T-helper 1 cell treated with Interleukin-12 subunit alpha and Interleukin-12 subunit beta and Interleukin-4 antibody, amounts not matched to agents 30 ng/mL and 1 ng/mL, for 36 hours (primary cell): ENCODE measurements around the gene TBC1D17. TPM values are rescaled to one million over a fixed set of nuclear protein-coding genes. Genes with fewer than 3 reads are reported as not detected.

Experiments
- intact Hi-C: fragments of 100-400 bp; cut with micrococcal nuclease; formaldehyde crosslinking; loops from one replicate; pipeline ENCODE4 v1.15.1; 2024
- total RNA-seq: library from RNA; stranded (reverse); gene quantifications from 2 replicates; pipeline ENCODE4 v1.2.3, GENCODE V29; 2022

Gene TBC1D17
- total RNA-seq, 1 donor from 2014 or later: 41.2 TPM

GRCh38 chr19:49889687-49890348, 12.3 kb downstream of the TBC1D17 start:
- intact Hi-C loops: loop anchor here (1.0 to 2.0 kb wide), 4 partner anchors 13 to 39 kb away; partner anchors contain the start of genes AKT1S1, ATF5, NUP62 and PNKP

DNA sequence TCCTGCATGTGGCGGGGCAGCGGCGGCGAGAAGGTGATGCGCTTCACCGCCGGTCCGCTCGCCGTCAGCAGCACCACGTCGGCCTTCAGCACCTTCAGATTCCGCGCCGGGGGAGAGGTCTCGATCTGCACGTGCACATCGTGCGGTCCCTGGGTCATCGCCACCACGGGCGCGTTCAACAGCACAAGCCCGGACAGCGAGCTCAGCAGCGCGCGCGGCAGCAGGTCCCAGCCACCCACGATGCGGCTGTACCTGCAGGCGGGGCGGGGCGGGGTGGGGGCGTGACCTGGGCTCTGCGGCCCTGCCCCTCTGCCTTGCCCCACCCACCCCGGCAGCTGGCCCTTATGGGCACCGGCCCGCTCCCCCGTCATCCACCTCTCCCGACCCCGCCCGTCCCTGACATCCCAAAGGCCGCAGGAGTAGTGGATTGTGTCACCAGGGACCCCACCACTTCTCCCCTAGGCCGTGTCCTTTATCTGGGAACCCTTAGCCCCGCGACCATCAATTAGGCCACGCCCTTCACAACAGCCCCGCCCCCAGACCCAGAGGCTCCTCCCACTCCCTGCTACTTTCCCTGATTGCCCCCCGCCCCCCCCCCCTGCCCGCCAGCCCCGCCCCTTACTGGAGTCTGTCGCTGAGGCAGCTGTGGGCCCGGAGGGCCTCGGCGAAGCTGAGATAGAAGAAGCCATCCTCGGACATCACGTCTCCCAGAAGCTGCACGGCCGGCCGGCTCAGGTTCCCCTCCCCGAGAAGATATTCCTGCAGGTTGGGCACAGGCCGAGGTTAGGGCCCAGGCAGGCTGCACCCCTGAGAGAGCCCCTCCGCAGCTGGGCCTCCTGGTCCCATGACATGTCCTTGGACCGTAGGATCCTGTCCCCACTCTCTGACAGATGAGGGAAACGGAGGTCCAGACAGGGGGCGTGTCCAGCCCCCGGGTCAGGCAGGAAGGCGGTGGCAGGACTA, 13.1 kb downstream of the TBC1D17 start:
- intact Hi-C loops: loop anchor here (1.0 to 2.0 kb wide), 4 partner anchors 13 to 40 kb away; partner anchors contain the start of genes AKT1S1, ATF5, NUP62 and PNKP

GRCh38 chr19:49891393-49891792, 13.9 kb downstream of the TBC1D17 start:
- intact Hi-C loops: loop anchor here (2.0 kb wide), 1 partner anchor 41 kb away; the partner anchor contains the start of gene PTOV1

- intact Hi-C loops: no loop called here
Observed at GRCh38 chr19:49892716-49893115, 15.2 kb downstream of the TBC1D17 start.

GRCh38 chr19:49894011-49894664, 16.6 kb downstream of the TBC1D17 start:
- intact Hi-C loops: no loop called here

DNA sequence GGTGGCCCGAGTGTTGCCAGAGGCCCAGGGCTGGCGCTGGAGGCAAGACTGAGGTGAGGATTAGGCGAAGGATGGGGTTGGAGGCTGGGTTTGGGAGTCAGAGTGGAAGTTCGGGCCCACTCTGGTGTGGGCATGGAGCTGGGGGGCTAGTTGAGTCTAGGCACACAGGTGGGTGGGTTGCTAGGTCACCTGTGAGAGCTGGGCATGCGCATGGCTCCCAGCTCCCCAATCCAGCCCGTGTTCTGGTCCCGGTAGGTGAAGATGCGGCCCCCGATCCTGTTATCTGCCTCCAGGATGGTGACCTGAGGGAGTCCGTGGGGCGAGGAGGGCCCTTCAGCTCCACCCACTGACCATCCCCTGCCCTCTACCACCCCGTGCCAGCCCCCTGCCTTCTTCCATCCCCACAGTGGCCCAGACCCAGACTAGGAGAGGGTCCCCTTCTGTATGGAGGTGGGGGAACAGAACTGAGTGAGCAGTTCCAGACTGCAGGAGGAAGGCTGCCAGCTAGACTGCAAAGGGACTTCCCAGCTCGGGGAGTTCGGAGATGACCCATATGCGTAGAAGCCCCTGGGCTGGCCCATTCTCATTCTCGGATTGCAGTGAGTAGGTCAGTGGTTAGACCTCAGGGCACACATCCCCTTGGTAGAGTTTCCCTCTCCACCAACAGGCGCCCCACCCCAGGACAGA, 17.5 kb downstream of the TBC1D17 start:
- intact Hi-C loops: no loop called here

DNA sequence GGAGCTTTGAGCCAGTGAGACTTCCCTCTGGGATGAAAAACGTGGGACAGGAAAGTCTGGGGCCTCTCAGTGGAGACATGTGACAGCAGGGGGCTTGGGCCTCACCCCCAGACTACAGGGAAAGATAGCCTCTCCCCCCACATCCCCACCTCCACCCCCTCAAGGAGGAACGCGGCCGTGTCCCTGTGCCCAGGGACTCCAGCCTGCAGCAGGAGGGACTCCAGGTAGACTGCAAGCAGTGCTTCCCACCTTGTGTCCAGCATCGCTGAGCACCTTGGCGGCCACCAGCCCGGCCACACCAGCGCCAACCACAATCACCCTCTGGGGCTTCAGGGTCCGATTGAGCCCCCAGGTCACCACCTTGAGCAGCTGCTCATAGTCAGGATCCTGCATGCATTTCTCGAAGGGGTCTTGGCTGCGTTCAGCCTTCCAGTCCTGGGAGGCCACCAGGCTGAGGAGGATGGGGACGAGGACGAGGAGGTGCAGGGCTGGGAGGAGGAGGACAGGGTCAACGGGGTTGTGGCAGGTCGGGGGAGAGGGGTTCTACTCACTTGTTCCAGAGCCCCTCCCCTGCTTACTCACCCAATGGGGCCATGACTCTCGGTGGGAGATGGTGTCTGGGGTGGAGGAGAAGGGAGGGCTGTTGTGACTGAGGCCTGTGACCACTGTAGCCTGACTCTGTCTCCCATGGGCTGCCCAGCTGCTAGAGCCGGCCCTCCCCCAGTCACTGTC, 18.2 kb downstream of the TBC1D17 start:
- intact Hi-C loops: loop anchor here (2.0 kb wide), 1 partner anchor 15 kb away; no protein-coding TSS in a partner anchor

GRCh38 chr19:49896863-49897621, 19.5 kb downstream of the TBC1D17 start, which contains the start of gene IL4I1:
Gene IL4I1 (minus strand): TSS chr19:49896887. CDS start chr19:49896160, 727 bp downstream.
- intact Hi-C loops: loop anchor here (1.0 to 2.0 kb wide), 6 partner anchors 14 to 131 kb away; partner anchors contain the start of genes AKT1S1, ATF5, NUP62 and TBC1D17

DNA sequence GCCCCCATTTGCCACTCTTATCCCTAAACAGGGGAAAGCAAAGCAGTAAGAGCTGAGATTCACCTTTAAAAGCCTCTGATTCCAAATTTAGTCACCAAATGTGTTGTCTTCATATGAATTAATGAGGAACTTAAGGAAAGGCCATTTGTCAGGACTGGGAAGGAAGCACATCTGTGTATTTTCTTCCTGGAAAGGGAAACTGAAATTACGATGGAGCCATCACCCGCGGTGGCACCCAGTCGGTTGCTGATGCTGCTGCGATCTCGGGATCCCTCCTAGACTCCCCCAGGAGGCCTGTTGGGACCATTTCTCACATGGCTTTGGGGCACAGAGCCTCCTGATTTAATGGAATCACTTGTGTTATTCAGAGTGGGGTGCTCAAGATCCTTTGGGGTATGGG, 26.6 kb downstream of the TBC1D17 start:
- intact Hi-C loops: no loop called here

DNA sequence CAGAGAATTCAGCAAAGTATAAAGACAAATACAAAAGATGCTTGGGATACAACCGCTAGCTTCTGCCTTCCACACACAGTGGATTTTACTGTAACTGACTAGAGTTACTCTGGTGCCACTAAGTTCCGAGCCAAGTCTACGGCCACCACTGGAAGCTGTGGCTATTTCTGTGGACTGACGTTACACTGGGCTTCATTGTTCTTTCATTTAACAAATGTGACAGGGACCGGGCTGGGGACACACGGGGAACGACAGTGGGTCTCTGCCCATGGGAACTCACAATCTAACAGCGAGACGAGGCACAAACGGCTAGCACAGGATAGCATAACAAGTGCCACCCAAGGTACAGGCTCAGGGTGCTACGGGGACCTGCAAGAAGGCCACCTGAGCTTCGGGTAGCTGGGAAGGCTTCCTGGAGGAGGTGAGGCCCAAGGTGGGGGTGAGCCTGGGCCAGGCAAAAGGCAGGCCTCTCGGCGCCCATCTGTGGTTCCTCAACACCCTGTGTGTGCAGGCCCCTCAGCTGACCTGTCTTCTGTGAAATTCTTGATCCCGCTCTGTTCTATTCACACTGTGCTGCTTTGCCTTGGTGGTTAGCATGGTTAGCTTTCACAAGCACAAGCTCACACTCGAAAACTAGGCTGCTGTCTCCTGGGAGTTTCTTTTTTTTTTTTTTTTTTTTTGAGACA, 29.5 kb downstream of the TBC1D17 start:
- intact Hi-C loops: no loop called here

DNA sequence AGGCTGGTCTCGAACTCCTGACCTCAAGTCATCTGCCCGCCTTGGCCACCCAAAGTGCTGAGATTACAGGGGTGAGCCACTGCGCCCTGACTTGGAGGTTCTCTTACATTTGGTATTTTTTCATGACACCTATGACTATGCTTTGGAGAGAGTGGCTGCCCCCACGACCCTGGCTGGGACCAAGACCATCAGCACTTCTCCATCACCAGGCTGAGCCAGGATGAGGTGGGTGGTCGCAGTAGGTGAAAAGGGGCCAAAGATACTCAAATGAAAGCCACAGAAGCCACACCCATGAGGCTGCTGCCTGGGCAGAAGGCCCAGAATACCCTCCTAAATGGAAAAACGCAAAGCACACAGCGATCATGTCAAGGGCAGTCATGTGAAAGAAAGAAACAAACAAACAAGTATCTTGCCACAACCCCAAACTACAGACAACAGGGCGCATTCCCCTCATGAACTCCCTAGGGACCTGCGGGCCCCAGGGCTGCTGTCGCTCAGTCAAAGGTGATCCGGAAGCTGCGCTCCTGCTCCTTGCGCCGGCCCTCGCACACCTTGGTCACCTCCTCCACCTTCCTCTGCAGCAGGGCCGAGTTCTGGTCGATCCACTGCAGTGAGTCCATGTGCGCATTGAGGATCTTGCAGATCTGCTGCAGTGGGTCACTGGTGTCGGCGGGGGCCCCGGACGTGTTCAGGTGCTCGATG, 30.4 kb downstream of the TBC1D17 start:
- intact Hi-C loops: no loop called here

DNA sequence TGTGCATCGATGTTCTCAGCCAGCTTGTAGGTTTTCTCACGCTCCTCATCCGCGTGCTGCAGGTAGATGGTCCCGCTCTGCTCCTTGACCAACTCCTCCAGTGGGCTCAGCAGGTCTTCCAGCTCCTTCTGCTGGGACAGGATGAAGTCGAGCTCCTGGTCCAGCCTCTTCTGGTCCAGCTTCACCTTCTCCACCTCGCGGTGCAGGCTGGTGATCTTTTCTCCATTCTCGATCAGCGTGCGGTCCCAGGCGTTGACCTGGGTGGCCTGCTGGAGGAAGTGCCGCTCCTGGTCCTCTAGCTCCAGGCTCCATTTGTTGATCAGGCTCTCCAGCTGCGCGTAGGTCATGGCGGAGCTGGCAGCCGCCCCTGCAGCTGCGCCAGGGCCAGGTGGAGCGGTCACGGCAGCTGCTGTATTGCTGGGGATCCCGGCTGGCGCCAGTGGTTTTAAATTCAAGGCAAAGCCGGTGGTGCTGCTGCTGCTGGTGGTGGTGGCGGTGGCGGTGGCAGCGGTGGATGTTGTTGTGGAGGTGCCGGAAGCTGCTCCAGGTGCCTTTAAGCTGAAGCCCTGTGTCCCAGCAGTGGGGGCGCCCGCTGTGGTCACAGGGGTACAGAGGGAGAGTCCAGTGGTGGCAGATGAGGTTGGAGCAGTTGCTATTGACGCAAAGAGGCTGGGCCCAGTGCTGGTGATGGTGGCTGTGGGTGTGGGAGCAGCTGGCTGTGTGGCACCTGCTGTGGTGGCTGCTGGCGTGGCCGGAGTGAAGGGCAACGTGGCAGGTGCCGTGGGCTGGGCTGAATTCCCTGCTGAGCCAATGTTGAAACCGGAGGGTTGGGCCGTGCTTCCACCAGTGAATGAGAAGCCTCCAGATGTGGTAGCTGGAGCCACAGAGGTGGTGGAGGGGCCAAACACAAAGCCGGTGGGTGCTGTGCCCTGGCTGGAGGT, 31.2 kb downstream of the TBC1D17 start:
- intact Hi-C loops: no loop called here

- intact Hi-C loops: loop anchor here (2.0 kb wide), 2 partner anchors 13 to 19 kb away; partner anchors contain the start of genes ATF5, IL4I1 and NUP62
Observed at GRCh38 chr19:49910179-49910578, 32.7 kb downstream of the TBC1D17 start.

DNA sequence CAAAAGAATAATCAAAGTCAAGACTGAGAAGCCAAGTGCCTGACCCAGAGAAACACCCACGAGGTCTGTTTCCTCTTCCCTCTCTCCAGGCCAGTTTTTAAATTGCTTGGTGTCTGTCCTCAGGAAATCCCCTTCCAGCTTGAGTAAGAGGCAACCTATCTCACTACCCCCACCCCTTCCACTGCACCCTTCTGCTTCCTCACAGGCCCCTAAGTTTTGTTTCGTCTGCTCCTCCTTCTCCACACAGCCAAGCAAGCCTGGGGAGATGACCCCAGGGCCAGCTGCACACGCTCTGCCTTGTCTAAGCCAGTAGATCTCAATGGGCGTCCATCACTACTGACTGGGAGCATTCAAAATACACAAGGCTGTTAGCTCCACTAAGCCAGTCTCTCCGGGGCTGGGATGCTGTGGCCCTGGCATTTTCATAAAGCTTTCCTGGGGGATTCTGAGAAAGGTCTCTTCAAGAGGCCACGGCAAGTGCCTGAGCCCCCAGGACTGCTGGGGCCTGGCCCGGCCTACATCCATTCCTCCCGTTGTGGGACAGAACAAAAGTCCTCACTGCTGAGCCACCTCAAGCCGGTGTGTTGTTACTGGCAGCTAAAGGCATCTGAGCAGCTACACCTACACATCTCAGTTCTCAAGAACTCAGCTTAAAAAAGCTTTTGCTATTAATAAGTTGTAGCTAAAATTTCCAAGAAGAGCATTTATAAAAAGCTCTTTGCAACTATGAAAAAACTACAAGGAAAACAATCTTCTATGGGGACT, 34.1 kb downstream of the TBC1D17 start:
- intact Hi-C loops: loop anchor here (2.0 kb wide), 2 partner anchors 15 to 17 kb away; partner anchors contain the start of genes ATF5, IL4I1 and NUP62

DNA sequence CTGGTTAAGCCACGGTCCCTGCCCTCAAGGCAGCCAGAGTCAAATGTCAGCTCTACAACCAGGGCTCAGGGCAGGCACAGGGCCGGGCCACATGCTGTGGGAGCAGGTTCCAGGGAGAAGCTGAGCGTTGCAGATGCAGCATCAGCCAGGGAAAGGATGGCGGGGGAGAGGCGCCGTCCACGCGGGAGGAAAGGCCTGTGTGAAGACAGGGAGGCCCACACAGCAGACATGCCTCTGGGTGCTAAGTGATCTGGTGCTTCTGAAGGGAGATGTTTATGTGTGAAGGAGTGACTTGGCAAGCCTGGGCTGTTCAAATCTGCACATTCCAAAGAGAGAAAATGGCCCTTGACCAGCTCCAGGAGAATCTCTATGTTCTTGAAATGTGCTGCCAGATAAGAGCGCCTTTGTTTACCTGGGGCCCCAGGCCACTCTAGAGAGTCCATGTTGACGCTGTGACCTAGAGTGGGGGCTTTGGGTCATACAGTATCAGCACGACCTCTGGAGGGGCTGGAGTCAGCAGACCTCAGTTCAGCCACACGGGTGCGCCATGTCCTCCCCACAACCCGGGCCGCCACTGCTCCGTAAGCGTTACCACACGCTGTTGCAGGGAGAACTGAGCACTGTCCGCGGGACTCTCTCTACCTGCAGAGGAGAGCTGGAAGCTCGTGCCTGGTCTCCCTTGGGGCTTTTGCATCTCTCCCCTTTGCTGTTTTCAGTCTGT, 35.6 kb downstream of the TBC1D17 start:
- intact Hi-C loops: no loop called here
